SK-N-SH (cell line): ENCODE results near the gene IFITM5. TPM values are rescaled to one million over a fixed set of nuclear protein-coding genes. Genes with fewer than 3 reads are reported as not detected.
"Not testable (repeated sequence)": the region's sequence is repeated elsewhere in the genome, so short reads cannot be mapped to it uniquely, and the experiment has no call there.

Experiments used
- CTCF ChIA-PET: fragments of 300-600, 350-600 bp; formaldehyde crosslinking; extraction: SDS; loops from one replicate; lab custom pipeline; 2021; lab: Yijun Ruan, JAX
- POLR2A ChIA-PET: fragments of 350-600 bp; sonication (Branson Sonifier 250); formaldehyde crosslinking; extraction: SDS; loops from one replicate; lab custom pipeline; 2020; ENCODE audit warnings: antibody characterized with exemption, inconsistent platforms; lab: Yijun Ruan, JAX
- DNase-seq: peaks from one replicate; pipeline ENCODE4 v3.0.0; 2012
- H2AFZ ChIP-seq: fragments of 200-600 bp; sonication (generic); 2 replicates; pipeline ENCODE4 v1.8.1; 2016; ENCODE audit warnings: antibody characterized with exemption, mild to moderate bottlenecking, low read depth
- H3F3A ChIP-seq: fragments of 200-600 bp; sonication (generic); replicated peaks from 2 replicates; pipeline ENCODE3; 2016; ENCODE audit warnings: antibody characterized with exemption, mild to moderate bottlenecking; ENCODE audit not compliant: insufficient read depth
- H3K27ac ChIP-seq, 2 experiments: fragments of 200-500 bp in 1 of 2; fragments of 200-600 bp in 1 of 2; sonication (Bioruptor generic) in 1 of 2; sonication (generic), shearing (Covaris generic) in 1 of 2; 2 replicates each; pipeline versions ENCODE4 v1.5.1 to v1.6.1; 2014 to 2016; ENCODE audit warnings: low read depth in 2 of 2, inconsistent platforms in 1 of 2, low read length in 1 of 2, mild to moderate bottlenecking in 1 of 2, mixed read lengths in 1 of 2
- H3K27me3 ChIP-seq: fragments of 200-600 bp; sonication (generic), shearing (Covaris generic); 2 replicates; pipeline ENCODE4 v1.6.1; 2016; ENCODE audit warnings: mixed run types; ENCODE audit not compliant: insufficient read depth
- H3K36me3 ChIP-seq, 2 experiments: fragments of 200-500 bp in 1 of 2; fragments of 200-600 bp in 1 of 2; sonication (Bioruptor generic) in 1 of 2; sonication (generic) in 1 of 2; replicated peaks in 1 of 2; 2 replicates each; pipeline versions ENCODE3 to v1.5.1; 2014 to 2016; ENCODE audit warnings: low read length in 1 of 2, mild to moderate bottlenecking in 1 of 2; ENCODE audit not compliant: insufficient read depth in 2 of 2, control insufficient read depth in 1 of 2
- H3K4me1 ChIP-seq, 2 experiments: fragments of 200-500 bp in 1 of 2; fragments of 200-600 bp in 1 of 2; sonication (Bioruptor generic) in 1 of 2; sonication (generic), shearing (Covaris generic) in 1 of 2; 2 replicates each; pipeline versions ENCODE4 v1.5.1 to v1.6.1; 2014 to 2016; ENCODE audit warnings: low read depth in 1 of 2, low read length in 1 of 2, mixed run types in 1 of 2; ENCODE audit not compliant: insufficient read depth in 2 of 2, control insufficient read depth in 1 of 2
- H3K4me2 ChIP-seq: fragments of 200-600 bp; sonication (generic), shearing (Covaris generic); 2 replicates; pipeline ENCODE4 v1.6.1; 2017; ENCODE audit warnings: mixed run types
- H3K4me3 ChIP-seq, 2 experiments: fragments of 200-500 bp in 1 of 2; fragments of 200-600 bp in 1 of 2; sonication (Bioruptor generic) in 1 of 2; sonication (generic), shearing (Covaris generic) in 1 of 2; 2 replicates each; pipeline versions ENCODE4 v1.5.1 to v1.8.1; 2014 to 2016; ENCODE audit warnings: low read depth in 2 of 2, inconsistent platforms in 1 of 2, low read length in 1 of 2, mild to moderate bottlenecking in 1 of 2, mixed read lengths in 1 of 2, moderate library complexity in 1 of 2
- H3K79me2 ChIP-seq: fragments of 200-600 bp; sonication (generic); 2 replicates; pipeline ENCODE4 v1.8.1; 2017; ENCODE audit warnings: mild to moderate bottlenecking; ENCODE audit not compliant: insufficient read depth
- H3K9ac ChIP-seq: fragments of 200-600 bp; sonication (generic); 2 replicates; pipeline ENCODE4 v1.6.1; 2017; ENCODE audit warnings: mixed run types
- H3K9me2 ChIP-seq: fragments of 200-600 bp; sonication (generic); 2 replicates; pipeline ENCODE4 v1.6.1; 2017; ENCODE audit warnings: mixed run types
- H3K9me3 ChIP-seq: fragments of 200-600 bp; sonication (generic); 2 replicates; pipeline ENCODE4 v1.6.1; 2017; ENCODE audit warnings: mixed run types, mild to moderate bottlenecking, moderate library complexity
- H4K20me1 ChIP-seq: fragments of 200-600 bp; sonication (generic); 2 replicates; pipeline ENCODE4 v1.6.1; 2017; ENCODE audit warnings: mild to moderate bottlenecking, mixed run types; ENCODE audit not compliant: insufficient read depth
- CHD2 ChIP-seq: fragments of 150-350 bp; IDR thresholded peaks from 2 replicates; pipeline ENCODE4 v1.6.1; 2018; ENCODE audit warnings: low read length; ENCODE audit not compliant: partially characterized antibody
- FOSL2 ChIP-seq: IDR thresholded peaks from 2 replicates; pipeline ENCODE4 v1.4.0; 2012; ENCODE audit warnings: low read depth, mild to moderate bottlenecking, moderate library complexity, borderline replicate concordance
- FOXJ3 ChIP-seq: sonication (generic); formaldehyde crosslinking; IDR thresholded peaks from 2 replicates; pipeline ENCODE4 v1.5.1; 2020; ENCODE audit warnings: mild to moderate bottlenecking, missing genetic modification reagents
- FOXM1 ChIP-seq: IDR thresholded peaks from 2 replicates; pipeline ENCODE4 v1.4.0; 2012; ENCODE audit warnings: low read depth, mild to moderate bottlenecking
- GABPA ChIP-seq: IDR thresholded peaks from 2 replicates; pipeline ENCODE4 v1.4.0; 2012; ENCODE audit warnings: low read depth, mild to moderate bottlenecking
- GATA2 ChIP-seq: sonication (generic); formaldehyde crosslinking; IDR thresholded peaks from 2 replicates; pipeline ENCODE4 v1.5.0; 2020; ENCODE audit warnings: mild to moderate bottlenecking, missing genetic modification reagents
- JUND ChIP-seq: IDR thresholded peaks from 2 replicates; pipeline ENCODE4 v1.4.0; 2012
- MAX ChIP-seq: IDR thresholded peaks from 2 replicates; pipeline ENCODE4 v1.4.0; 2012; ENCODE audit warnings: low read depth
- MXI1 ChIP-seq: IDR thresholded peaks from 2 replicates; pipeline ENCODE4 v1.6.1; 2012; ENCODE audit warnings: mild to moderate bottlenecking, low read depth, low read length, improper control_type of control experiment
- NFIC ChIP-seq: IDR thresholded peaks from 2 replicates; pipeline ENCODE4 v1.4.0; 2012; ENCODE audit warnings: borderline replicate concordance
- PBX3 ChIP-seq: IDR thresholded peaks from 2 replicates; pipeline ENCODE4; 2012
- POLR2AphosphoS5 ChIP-seq: IDR thresholded peaks from 2 replicates; pipeline ENCODE4 v1.6.1; 2012; ENCODE audit warnings: low read depth, low read length
- RAD21 ChIP-seq: IDR thresholded peaks from 2 replicates; pipeline ENCODE4 v1.6.1; 2012; ENCODE audit warnings: mild to moderate bottlenecking, low read length
- RCOR1 ChIP-seq: fragments of 150-350 bp; IDR thresholded peaks from 2 replicates; pipeline ENCODE4 v1.6.1; 2017; ENCODE audit warnings: antibody characterized with exemption, low read length
- TAF1 ChIP-seq: IDR thresholded peaks from 2 replicates; pipeline ENCODE4 v1.6.1; 2012; ENCODE audit warnings: low read depth, mild to moderate bottlenecking, low read length, moderate library complexity, borderline replicate concordance
- TCF12 ChIP-seq: IDR thresholded peaks from 2 replicates; pipeline ENCODE4 v1.4.0; 2012
- USF1 ChIP-seq: IDR thresholded peaks from 2 replicates; pipeline ENCODE4 v1.4.0; 2012; ENCODE audit warnings: low read depth, borderline replicate concordance
- USF2 ChIP-seq: fragments of 150-350 bp; IDR thresholded peaks from 2 replicates; pipeline ENCODE4 v1.6.1; 2017; ENCODE audit warnings: antibody characterized with exemption, low read length, low read depth, borderline replicate concordance
- YY1 ChIP-seq: IDR thresholded peaks from 2 replicates; pipeline ENCODE4 v1.4.0; 2012; ENCODE audit warnings: low read depth, mild to moderate bottlenecking
- WGBS: methylation state at CpG from one replicate; pipeline ENCODE4 v1.1.6; 2017; ENCODE audit warnings: low lambda C conversion rate; 5-methylcytosine and 5-hydroxymethylcytosine counted together
- polyA plus RNA-seq, 3 experiments: library from polyadenylated mRNA; depleted of rRNA; stranded (reverse); fragments of >200 nt; gene quantifications; 2 replicates each; pipeline ENCODE4 v1.2.3, GENCODE V29; 2012

IFITM5 gene
- polyA plus RNA-seq, 1 of the 3 experiments (the other 2 are of a cell fraction), result not detected

GRCh38 chr11:335779-336658 lies 36.7 kb upstream of the IFITM5 start (continued):
- TF ChIP-seq MAX (no peak), USF2 (no peak), FOXM1 (no peak), POLR2AphosphoS5 (no peak)
- TF ChIP-seq, all 33 proteins: peak for 0

- no peaks in the 10 kb centered on the region for H3K79me2 ChIP-seq
- H3K27me3 ChIP-seq, result no peaks in the 10 kb centered on the region
- no peak overlapping the region for H3K9ac ChIP-seq
- no peaks in the 10 kb centered on the region for H3F3A ChIP-seq
- H2AFZ ChIP-seq, result no peak overlapping the region
- H3K36me3 ChIP-seq, result no peaks in the 10 kb centered on the region
- H3K4me2 ChIP-seq, result no peak overlapping the region
- no peak for TF ChIP-seq FOXM1
- TF ChIP-seq GABPA, result no peak
- TF ChIP-seq GATA2, result no peak
- no peak for TF ChIP-seq PBX3
- no peak for TF ChIP-seq POLR2AphosphoS5
- no peak for TF ChIP-seq TCF12
- no peak for TF ChIP-seq MAX
- TF ChIP-seq RCOR1, result no peak
- no peak for TF ChIP-seq YY1
- TF ChIP-seq CHD2, result no peak
- TF ChIP-seq USF1, result no peak
- TF ChIP-seq FOSL2, result no peak
- TF ChIP-seq NFIC, result no peak
- TF ChIP-seq JUND, result no peak
- no peak for TF ChIP-seq USF2
- TF ChIP-seq TAF1, result no peak
- no peak for TF ChIP-seq FOXJ3 (CRISPR knock-in tag)
- no peak for TF ChIP-seq MXI1
- no peak for TF ChIP-seq RAD21
- TF ChIP-seq, all 33 proteins: peak for 0
- ChIA-PET CTCF (interaction anchor here (1.3 kb wide), 1 partner anchor 28 kb away, joined by 4 read pairs; no protein-coding TSS in a partner anchor), POLR2A (no interaction called here)
- WGBS, result 88% methylated on average over 25 of the region's 25 CpGs
- Histone ChIP-seq H3K4me3 (no peak overlapping the region), H4K20me1 (no peaks in the 10 kb centered on the region), H3K27ac (no peak overlapping the region), H3K9me2 (no peaks in the 10 kb centered on the region), H3K4me1 (no peaks in the 10 kb centered on the region; a peak in 1 of 4 replicates), H3K9me3 (no peaks in the 10 kb centered on the region)
- DNase-seq, result no peak
Measured at GRCh38 chr11:334264-334994, 35.1 kb upstream of the IFITM5 start.

- H3K4me2 ChIP-seq, H3K9me2 ChIP-seq, H3K79me2 ChIP-seq, H3K4me1 ChIP-seq, H3K9ac ChIP-seq, H3K4me3 ChIP-seq, H3K36me3 ChIP-seq, H4K20me1 ChIP-seq, H3K27ac ChIP-seq, H2AFZ ChIP-seq, H3F3A ChIP-seq, H3K9me3 ChIP-seq, POLR2A ChIA-PET, DNase-seq, H3K27me3 ChIP-seq: not testable (repeated sequence)
- 81% methylated on average over 17 of the region's 17 CpGs for WGBS
- CTCF ChIA-PET, result interaction anchor here (1.2 to 1.3 kb wide), 2 partner anchors 28 to 73 kb away, joined by 3 to 4 read pairs; no protein-coding TSS in a partner anchor
Measured at GRCh38 chr11:333616-334263, 34.4 kb upstream of the IFITM5 start.
